HEK293 (cell line): ENCODE measurements around the gene DPP9.
"Not testable (repeated sequence)": the region's sequence is repeated elsewhere in the genome, so short reads cannot be mapped to it uniquely, and the experiment has no call there.

Experiments
- CTCF ChIP-seq: fragments of 450-650 bp; formaldehyde crosslinking; IDR thresholded peaks from 2 replicates; pipeline ENCODE4 v1.5.1; 2016; ENCODE audit warnings: missing biosample characterization, missing genetic modification characterization
- INSM2 ChIP-seq: fragments of 450-650 bp; formaldehyde crosslinking; IDR thresholded peaks from 2 replicates; pipeline ENCODE4 v1.5.1; 2016; ENCODE audit warnings: missing biosample characterization, missing genetic modification characterization
- WT1 ChIP-seq: fragments of 450-650 bp; formaldehyde crosslinking; IDR thresholded peaks from 2 replicates; pipeline ENCODE4 v1.5.1; 2016; ENCODE audit warnings: missing biosample characterization, missing genetic modification characterization
- ZNF645 ChIP-seq: fragments of 450-650 bp; formaldehyde crosslinking; IDR thresholded peaks from 2 replicates; pipeline ENCODE4; 2016; ENCODE audit warnings: missing biosample characterization, missing genetic modification characterization
- TF ChIP-seq, protein P1 (sequence below): fragments of 450-650 bp; formaldehyde crosslinking; IDR thresholded peaks from 2 replicates; pipeline ENCODE4 v1.5.1; 2016; ENCODE audit warnings: missing biosample characterization, missing genetic modification characterization

DNA sequence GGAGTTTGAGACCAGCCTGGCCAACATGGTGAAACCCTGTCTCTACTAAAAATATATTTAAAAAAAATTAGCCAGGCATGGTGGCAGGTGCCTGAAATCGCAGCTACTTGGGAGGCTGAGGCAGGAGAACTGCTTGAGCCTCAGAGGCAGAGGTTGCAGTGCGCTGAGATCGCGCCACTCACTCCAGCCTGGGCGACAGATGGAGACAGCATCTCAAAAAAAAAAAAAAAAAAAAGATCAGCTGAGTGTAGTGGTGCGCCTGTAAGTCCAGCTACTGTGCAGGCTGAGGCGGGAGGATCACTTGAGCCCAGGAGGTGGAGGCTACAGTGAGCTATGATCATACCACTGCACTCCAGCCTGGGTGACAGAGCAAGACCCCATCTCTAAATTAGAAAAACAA lies 43.6 kb downstream of the DPP9 start:
- not testable (repeated sequence) for TF ChIP-seq WT1; CTCF (tag by site-specific recombination); INSM2 (tag by site-specific recombination); ZNF645 (tag by site-specific recombination)
- TF ChIP-seq, protein P1, sequence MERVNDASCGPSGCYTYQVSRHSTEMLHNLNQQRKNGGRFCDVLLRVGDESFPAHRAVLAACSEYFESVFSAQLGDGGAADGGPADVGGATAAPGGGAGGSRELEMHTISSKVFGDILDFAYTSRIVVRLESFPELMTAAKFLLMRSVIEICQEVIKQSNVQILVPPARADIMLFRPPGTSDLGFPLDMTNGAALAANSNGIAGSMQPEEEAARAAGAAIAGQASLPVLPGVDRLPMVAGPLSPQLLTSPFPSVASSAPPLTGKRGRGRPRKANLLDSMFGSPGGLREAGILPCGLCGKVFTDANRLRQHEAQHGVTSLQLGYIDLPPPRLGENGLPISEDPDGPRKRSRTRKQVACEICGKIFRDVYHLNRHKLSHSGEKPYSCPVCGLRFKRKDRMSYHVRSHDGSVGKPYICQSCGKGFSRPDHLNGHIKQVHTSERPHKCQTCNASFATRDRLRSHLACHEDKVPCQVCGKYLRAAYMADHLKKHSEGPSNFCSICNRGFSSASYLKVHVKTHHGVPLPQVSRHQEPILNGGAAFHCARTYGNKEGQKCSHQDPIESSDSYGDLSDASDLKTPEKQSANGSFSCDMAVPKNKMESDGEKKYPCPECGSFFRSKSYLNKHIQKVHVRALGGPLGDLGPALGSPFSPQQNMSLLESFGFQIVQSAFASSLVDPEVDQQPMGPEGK (tag by site-specific recombination) = not testable (repeated sequence)
